GM18907 (cell line): ENCODE results near the gene ABCC10.
"Not testable (repeated sequence)": the region's sequence is repeated elsewhere in the genome, so short reads cannot be mapped to it uniquely, and the experiment has no call there.

Experiments
- ATAC-seq: cut with Tn5 transposase; IDR thresholded peaks from one replicate; pipeline ENCODE4 v1.9.1; 2021; ENCODE audit warnings: mild to moderate bottlenecking, moderate library complexity; ENCODE audit not compliant: unreplicated experiment

ABCC10 gene

GRCh38 chr6:43495409-43495941 is 68.1 kb downstream of the ABCC10 start:
- ATAC-seq: no peak

- ATAC-seq: no peak
These were observed 69.2 kb downstream of the ABCC10 start for GRCh38 chr6:43496370-43497128.

- no peak for ATAC-seq
These were observed 69.7 kb downstream of the ABCC10 start for GRCh38 chr6:43497129-43497396.

GRCh38 chr6:43497689-43498088 is 70.3 kb downstream of the ABCC10 start:
- ATAC-seq: no peak

- not testable (repeated sequence) for ATAC-seq
These were observed 71.0 kb downstream of the ABCC10 start for GRCh38 chr6:43498291-43498690.

- no peak for ATAC-seq
These were observed 71.9 kb downstream of the ABCC10 start for GRCh38 chr6:43499028-43499815.
